PC-9 (cell line): ENCODE data around the gene TUG1. TPM values are rescaled to one million over a fixed set of nuclear protein-coding genes. Genes with fewer than 3 reads are reported as not detected.

Source experiments
- BruUV-seq: library from RNA; stranded (reverse); fragments of 400-500 nt; replicated peaks from 2 replicates; lab custom pipeline; 2021; lab: Mats Ljungman, UMichigan
- CTCF ChIA-PET: fragments of 300-600 bp; sonication (Branson Sonifier 250); formaldehyde crosslinking; loops from one replicate; lab custom pipeline; 2022; ENCODE audit warnings: antibody characterized with exemption; lab: Charles Lee
- POLR2A ChIA-PET: fragments of 300-600 bp; sonication (Branson Sonifier 250); formaldehyde crosslinking; loops from one replicate; lab custom pipeline; 2022; ENCODE audit warnings: antibody characterized with exemption; ENCODE audit not compliant: unreplicated experiment; lab: Charles Lee
- DNase-seq, 2 experiments: peaks; one replicate each; pipeline versions ENCODE4 v3.0.0 to v3.0.0-alpha.2; 2015 to 2022; ENCODE audit warnings: mixed read lengths in 1 of 2
- H2AFZ ChIP-seq: fragments of 200-600 bp; sonication (generic); 2 replicates; pipeline ENCODE4 v1.8.1; 2017; ENCODE audit warnings: antibody characterized with exemption
- H3F3A ChIP-seq: fragments of 200-600 bp; sonication (generic); 2 replicates; pipeline ENCODE4 v1.8.1; 2017; ENCODE audit warnings: antibody characterized with exemption, mild to moderate bottlenecking, low read depth; ENCODE audit not compliant: insufficient read depth
- H3K27ac ChIP-seq: fragments of 200-600 bp; sonication (generic); 2 replicates; pipeline ENCODE4 v1.6.1; 2016; ENCODE audit warnings: mixed run types
- H3K27me3 ChIP-seq: fragments of 200-600 bp; sonication (generic); 2 replicates; pipeline ENCODE4 v1.6.1; 2016; ENCODE audit warnings: low read depth, mixed run types; ENCODE audit not compliant: insufficient read depth
- H3K36me3 ChIP-seq: fragments of 200-600 bp; sonication (generic); 2 replicates; pipeline ENCODE4 v1.6.1; 2016; ENCODE audit warnings: low read depth, mixed run types
- H3K4me1 ChIP-seq: fragments of 200-600 bp; sonication (generic); replicated peaks from 2 replicates; pipeline ENCODE4 v1.6.1; 2016; ENCODE audit warnings: mixed run types; ENCODE audit not compliant: insufficient read depth
- H3K4me2 ChIP-seq: fragments of 200-600 bp; sonication (generic); 2 replicates; pipeline ENCODE4 v1.6.1; 2017; ENCODE audit warnings: mixed run types
- H3K4me3 ChIP-seq: fragments of 200-600 bp; sonication (generic); 2 replicates; pipeline ENCODE4 v1.6.1; 2016; ENCODE audit warnings: mixed run types
- H3K79me2 ChIP-seq: fragments of 200-600 bp; sonication (generic); 2 replicates; pipeline ENCODE4 v1.6.1; 2017; ENCODE audit warnings: low read depth, mixed run types
- H3K9me2 ChIP-seq: fragments of 200-600 bp; sonication (generic); 2 replicates; pipeline ENCODE4 v1.8.1; 2017; ENCODE audit warnings: mild to moderate bottlenecking; ENCODE audit not compliant: insufficient read depth
- H3K9me3 ChIP-seq: fragments of 200-600 bp; sonication (generic); 2 replicates; pipeline ENCODE4 v1.8.1; 2016; ENCODE audit warnings: low read depth; ENCODE audit not compliant: insufficient read depth
- H4K20me1 ChIP-seq: fragments of 200-600 bp; sonication (generic); 2 replicates; pipeline ENCODE4 v1.8.1; 2017; ENCODE audit not compliant: insufficient read depth
- CTCF ChIP-seq: fragments of 200-600 bp; sonication (generic); conservative IDR thresholded peaks from 2 replicates; pipeline ENCODE4 v1.6.1; 2017; ENCODE audit warnings: mixed run types, antibody characterized with exemption, mild to moderate bottlenecking, moderate library complexity
- EZH2 ChIP-seq: fragments of 200-600 bp; sonication (generic); IDR thresholded peaks from 2 replicates; pipeline ENCODE4 v1.8.0; 2017; ENCODE audit warnings: antibody characterized with exemption, low read depth
- intact Hi-C: fragments of 100-400 bp; cut with micrococcal nuclease; formaldehyde crosslinking; loops from one replicate; pipeline ENCODE4 v1.10.0; 2022; ENCODE audit not compliant: unreplicated experiment
- total RNA-seq: library from RNA; stranded (reverse); gene quantifications from 2 replicates; pipeline ENCODE4 v1.2.3, GENCODE V29; 2021

TUG1 gene
- total RNA-seq, 1 experiment from 2014 or later, result 105 TPM

GRCh38 chr22:30979932-30980331, 10.9 kb downstream of the TUG1 start:
- intact Hi-C loops, result no loop called here
- CTCF ChIA-PET, result no interaction called here
- Histone ChIP-seq H3K4me2 (no peak overlapping the region), H3F3A (peaks cover 14% of the 10 kb centered on the region; the same call in 1 of the 2 replicates), H4K20me1 (no peaks in the 10 kb centered on the region), H3K4me1 (no peaks in the 10 kb centered on the region), H2AFZ (no peak overlapping the region), H3K4me3 (no peak overlapping the region), H3K9me2 (no peaks in the 10 kb centered on the region), H3K9me3 (peaks cover 48% of the 10 kb centered on the region), H3K79me2 (peaks cover 15% of the 10 kb centered on the region), H3K36me3 (peaks cover 18% of the 10 kb centered on the region), H3K27me3 (no peaks in the 10 kb centered on the region), H3K27ac (no peak overlapping the region)
- no peak for DNase-seq
- no peak for TF ChIP-seq EZH2
- TF ChIP-seq CTCF, result no peak
- no TSS peak for BruUV-seq
- POLR2A ChIA-PET, result no interaction called here

- H3K79me2 ChIP-seq, result no peaks in the 10 kb centered on the region
Measured at GRCh38 chr22:30982512-30982911, 13.4 kb downstream of the TUG1 start.

GRCh38 chr22:30984317-30984716, 15.3 kb downstream of the TUG1 start:
- no peak for TF ChIP-seq CTCF
- no peak for TF ChIP-seq EZH2
- Histone ChIP-seq H3F3A (0 out of 2 replicates have a peak, but pooled peaks cover 5% of the 10 kb centered on the region), H4K20me1 (no peaks in the 10 kb centered on the region), H3K4me2 (no peak overlapping the region), H3K36me3 (no peaks in the 10 kb centered on the region), H3K9me3 (0 out of 2 replicates have a peak, but pooled peaks cover 7% of the 10 kb centered on the region), H2AFZ (no peak overlapping the region), H3K4me1 (no peaks in the 10 kb centered on the region), H3K9me2 (no peaks in the 10 kb centered on the region), H3K27me3 (no peaks in the 10 kb centered on the region), H3K79me2 (no peaks in the 10 kb centered on the region), H3K4me3 (no peak overlapping the region), H3K27ac (no peak overlapping the region)
- POLR2A ChIA-PET, result no interaction called here
- intact Hi-C loops, result no loop called here
- BruUV-seq, result no TSS peak
- CTCF ChIA-PET, result no interaction called here
- no peak for DNase-seq

More at GRCh38 chr22:30982512-30982911, 13.4 kb downstream of the TUG1 start:
- TF ChIP-seq EZH2 (no peak), CTCF (no peak)
- CTCF ChIA-PET, result interaction anchor here (0.5 kb wide), 1 partner anchor 145 kb away, joined by 10 read pairs; no protein-coding TSS in a partner anchor
- no peaks in the 10 kb centered on the region for H3K4me1 ChIP-seq
- no peaks in the 10 kb centered on the region for H3K36me3 ChIP-seq
- no peaks in the 10 kb centered on the region for H3K27me3 ChIP-seq
- BruUV-seq, result no TSS peak
- no peak overlapping the region for H3K4me3 ChIP-seq
- no peak overlapping the region for H2AFZ ChIP-seq
- no peak overlapping the region for H3K4me2 ChIP-seq
- DNase-seq, result no peak
- 0 out of 2 replicates have a peak, but pooled peaks cover 9% of the 10 kb centered on the region for H3F3A ChIP-seq
- no peaks in the 10 kb centered on the region for H3K9me2 ChIP-seq
- H4K20me1 ChIP-seq, result no peaks in the 10 kb centered on the region
- H3K27ac ChIP-seq, result no peak overlapping the region
- peaks cover 22% of the 10 kb centered on the region for H3K9me3 ChIP-seq
- intact Hi-C loops, result no loop called here
- POLR2A ChIA-PET, result no interaction called here
